Midbrain (tissue), 1 donor: ENCODE data around the gene ZNF609.
A peak's percentile ranks its signal among the peaks of the same experiment; 100 is the strongest.
"Not testable (repeated sequence)": the region's sequence is repeated elsewhere in the genome, so short reads cannot be mapped to it uniquely, and the experiment has no call there.

Experiments used
- DNase-seq: peaks from one replicate; lab custom pipeline; 2025; lab: John Stamatoyannopoulos, UW

The ZNF609 gene

GRCh38 chr15:64459066-64459781 is 1.2 kb upstream of the ZNF609 start:
- DNase-seq: no peak

DNA sequence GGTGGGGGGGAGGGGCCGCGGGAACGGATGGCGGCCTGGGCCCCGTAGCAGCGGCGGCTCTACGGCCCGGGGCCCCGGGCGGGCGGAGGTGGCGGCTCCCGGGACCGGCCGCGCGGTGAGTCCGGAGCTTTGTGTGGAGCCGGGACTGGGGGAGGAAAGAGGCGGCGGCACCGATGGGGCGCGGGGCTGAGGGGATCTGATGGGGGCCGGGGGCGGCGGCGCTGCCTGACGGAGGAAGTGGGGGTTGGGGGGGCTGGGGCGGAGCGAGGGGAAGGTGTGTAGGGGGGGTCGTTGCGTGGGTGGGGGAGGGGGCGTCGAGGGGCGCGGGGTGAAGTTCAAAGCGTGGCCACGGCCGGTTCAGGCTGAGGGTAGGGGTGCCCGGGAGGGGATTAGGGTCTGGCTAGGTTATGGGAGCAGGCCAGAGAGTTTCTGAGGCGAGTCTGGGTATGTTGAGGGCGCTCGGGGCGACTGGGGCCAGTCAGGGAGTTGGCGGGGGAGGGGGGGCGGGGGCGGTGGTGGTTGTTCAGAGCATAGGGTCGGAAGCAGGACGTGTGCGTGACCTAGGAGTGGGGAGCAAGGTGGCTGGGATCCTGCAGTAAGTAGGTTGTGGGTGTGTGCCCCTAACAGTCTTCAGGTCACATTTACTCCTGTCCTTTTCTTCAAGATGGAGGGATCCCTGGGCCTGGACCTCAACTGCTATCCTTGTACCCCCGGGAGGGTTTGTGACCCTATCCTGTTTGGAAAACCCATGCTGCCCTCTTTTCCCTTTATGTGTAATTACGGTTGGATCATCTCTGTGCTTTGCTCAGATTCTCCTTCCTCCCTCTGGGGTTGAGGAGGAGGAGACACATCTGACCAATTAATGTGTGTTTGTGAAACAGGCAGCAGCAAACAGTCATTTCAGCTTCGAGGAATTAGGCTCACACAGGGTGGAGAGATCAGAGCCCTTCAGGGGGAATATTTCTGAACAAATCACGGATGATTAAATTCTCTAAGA is 644 bp downstream of the ZNF609 start:
- peak; percentile 59 for DNase-seq

- DNase-seq: peak; percentile 59
Measured at GRCh38 chr15:64461721-64462162, 1.4 kb downstream of the ZNF609 start.

- DNase-seq: no peak
Measured at GRCh38 chr15:64462492-64462891, 2.1 kb downstream of the ZNF609 start.

DNA sequence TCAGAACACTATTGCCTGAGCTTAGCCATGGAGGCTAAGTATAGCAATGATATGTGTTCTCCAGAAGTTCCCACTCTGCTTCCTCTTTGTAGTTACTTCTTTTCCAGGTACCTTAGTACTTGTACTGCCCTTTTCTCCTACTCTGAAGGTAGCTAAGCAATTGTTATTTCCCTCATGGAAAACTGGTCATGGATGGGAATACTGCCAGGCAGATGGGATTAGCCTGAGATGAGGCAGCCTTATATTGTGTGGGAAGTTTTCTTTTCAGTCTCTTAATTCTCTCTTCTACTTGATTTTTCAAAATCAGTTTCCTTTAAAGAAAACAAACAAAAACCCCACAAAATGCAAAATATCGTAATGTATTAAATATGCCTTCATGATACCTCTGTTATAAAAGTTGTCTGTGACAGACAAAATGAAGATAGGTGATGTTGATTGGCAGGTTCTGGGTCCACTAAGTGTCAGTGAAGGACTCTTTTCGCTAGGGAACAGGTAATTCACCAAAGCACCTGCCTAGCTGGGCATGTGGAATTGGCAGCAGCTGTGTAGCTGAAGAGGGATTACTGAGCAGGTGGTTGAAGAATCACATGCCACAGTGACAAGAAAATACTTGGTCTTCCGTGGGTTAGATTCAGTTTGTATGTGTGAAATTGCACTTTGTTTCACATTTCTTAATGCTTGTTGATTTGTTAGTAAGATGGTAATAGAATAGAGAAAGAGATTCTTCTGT is 4.1 kb downstream of the ZNF609 start:
- no peak for DNase-seq

DNA sequence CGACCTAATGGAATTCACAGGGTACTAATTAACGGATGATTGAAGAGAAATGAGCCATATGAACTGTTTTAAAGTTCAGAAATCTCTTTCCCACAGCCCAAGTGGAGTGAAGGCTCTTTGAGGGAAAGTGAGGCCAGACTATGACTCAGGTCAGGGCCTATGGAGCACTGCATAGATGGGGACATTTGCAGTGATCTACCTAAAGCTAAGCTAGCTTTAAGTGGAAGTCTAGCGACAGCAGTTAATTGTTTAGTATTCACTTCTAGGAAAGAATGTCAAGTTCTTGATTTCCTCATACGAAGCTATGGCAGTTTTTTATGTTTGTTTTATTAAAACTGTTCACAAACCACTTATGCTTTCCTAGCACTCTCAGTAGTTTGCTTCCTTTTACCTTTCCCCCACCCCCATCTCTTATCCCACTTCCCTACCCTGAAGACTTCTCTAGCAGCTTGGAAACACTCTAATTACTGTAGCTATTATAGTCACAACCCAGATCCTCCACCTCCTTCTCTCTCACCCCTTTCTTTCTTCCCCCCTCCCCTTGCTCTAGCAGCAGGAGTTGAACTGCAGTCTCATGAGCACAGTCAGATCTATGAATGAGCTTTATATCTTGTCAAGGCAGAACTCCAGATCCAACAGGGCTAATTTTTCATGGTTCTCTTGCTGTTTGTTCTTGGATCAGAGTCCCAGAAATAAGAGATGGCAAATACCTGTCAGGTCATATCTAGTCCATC is 6.2 kb downstream of the ZNF609 start:
- DNase-seq: no peak

DNA sequence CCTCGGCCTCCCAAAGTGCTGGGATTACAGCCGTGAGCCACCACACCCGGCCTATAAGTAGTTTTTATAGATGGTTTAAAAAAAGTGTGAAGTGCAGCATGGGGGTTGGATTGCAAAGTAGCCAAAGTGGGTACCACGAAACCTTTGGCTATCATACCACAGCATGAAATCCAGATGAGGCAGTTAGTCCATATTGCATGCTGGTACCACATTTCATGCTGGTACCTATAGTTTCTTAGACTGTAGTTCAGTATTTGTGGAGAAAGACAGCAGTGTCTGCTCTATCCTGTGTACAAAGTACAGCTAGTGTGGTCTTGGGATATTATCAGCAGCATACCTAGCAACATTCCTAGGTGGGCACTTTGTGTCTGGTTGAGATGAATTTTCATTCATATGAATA is 11.8 kb downstream of the ZNF609 start:
- DNase-seq: no peak

GRCh38 chr15:64474846-64475245 is 14.5 kb downstream of the ZNF609 start:
- DNase-seq: no peak

GRCh38 chr15:64476550-64476949 is 16.2 kb downstream of the ZNF609 start:
- no peak for DNase-seq

- DNase-seq: no peak
Measured at GRCh38 chr15:64478863-64479262, 18.5 kb downstream of the ZNF609 start.

- no peak for DNase-seq
Measured at GRCh38 chr15:64480891-64481290, 20.5 kb downstream of the ZNF609 start.

- no peak for DNase-seq
Measured at GRCh38 chr15:64483749-64484148, 23.4 kb downstream of the ZNF609 start.

DNA sequence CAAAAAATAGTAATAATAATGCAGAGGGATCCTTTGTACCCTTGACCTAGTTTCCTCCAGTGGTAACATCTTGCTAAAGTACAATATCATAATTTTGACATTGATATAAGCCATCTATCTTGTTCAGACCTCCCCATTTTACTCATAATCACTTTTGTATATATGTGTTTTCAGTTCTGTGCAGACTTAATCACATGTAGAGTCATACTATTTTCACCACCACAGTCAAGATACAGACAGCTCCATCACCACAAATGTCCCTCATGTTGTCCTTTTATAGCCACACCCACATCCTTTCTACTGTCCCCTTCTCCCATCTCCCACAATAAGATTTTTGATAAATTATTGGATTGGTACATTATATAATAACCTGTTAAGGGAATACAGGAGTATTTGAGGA is 25.4 kb downstream of the ZNF609 start:
- DNase-seq: no peak

DNA sequence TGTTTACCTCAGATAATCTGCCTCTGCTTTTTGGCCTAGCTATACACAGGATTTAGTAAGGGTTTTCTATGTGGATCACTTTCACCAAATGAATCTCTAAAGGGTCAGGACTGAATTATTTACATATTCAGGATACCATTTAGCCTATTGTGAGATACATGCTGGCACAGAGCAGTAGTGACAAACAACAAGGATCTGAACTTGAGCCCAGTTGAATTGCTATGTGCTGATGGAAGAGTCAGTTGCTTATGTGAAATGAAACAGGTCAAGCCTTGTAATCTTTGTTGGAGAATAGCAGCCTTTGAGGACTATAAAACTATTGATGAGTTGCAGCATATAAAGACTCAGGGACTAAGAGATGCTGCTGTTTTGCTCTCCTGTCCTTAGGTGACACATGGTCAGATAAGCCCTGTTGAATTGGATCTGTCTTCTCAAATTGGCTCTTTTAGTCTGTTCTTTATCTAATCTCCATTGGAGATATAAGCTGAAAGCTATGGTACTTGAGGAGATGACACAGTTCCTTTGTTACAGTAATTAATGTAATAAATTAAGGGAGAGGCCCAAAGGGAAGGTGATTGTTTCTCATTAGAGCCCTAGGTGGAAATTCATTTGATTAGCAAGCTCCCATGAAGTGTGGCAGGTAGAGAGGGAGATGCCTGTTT is 30.4 kb downstream of the ZNF609 start:
- DNase-seq: no peak

DNA sequence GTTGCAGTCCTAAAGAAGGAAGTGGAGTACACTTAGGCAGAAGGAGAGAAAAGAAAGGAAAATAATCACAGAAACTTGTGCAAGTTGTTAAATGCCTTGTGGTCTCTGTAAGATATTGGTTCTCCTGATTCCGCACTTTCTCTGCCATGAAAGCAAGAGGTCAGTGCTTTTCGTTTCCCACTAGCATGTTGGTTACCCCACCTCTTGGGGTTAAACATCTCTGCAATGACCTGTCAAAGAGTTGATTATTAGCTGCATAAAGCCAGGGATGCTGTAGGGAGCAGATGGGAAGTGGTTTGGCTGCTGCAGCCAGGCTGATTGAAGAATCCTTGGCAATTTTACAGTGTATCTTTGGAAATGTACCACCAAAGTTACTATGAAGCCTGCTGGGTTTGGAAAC is 33.3 kb downstream of the ZNF609 start:
- no peak for DNase-seq

GRCh38 chr15:64495968-64496367 is 35.6 kb downstream of the ZNF609 start:
- not testable (repeated sequence) for DNase-seq

- DNase-seq: no peak
Measured at GRCh38 chr15:64500695-64501395, 40.5 kb downstream of the ZNF609 start.

DNA sequence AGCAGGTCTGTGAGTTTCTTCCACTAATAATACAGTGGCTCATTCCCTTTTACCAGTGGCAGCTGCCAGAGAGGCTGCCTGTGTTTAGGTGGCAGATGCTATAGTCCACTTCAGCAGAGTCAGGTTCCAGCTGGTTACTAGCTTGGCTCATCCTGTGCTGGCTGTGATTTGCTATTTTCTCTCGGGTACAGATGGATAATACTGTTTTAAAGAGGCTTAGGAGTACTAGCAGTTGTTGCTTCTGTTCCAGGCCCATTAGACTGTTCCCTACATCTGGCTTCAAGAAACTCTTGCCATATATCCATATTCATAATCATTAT is 41.0 kb downstream of the ZNF609 start:
- DNase-seq: no peak

DNA sequence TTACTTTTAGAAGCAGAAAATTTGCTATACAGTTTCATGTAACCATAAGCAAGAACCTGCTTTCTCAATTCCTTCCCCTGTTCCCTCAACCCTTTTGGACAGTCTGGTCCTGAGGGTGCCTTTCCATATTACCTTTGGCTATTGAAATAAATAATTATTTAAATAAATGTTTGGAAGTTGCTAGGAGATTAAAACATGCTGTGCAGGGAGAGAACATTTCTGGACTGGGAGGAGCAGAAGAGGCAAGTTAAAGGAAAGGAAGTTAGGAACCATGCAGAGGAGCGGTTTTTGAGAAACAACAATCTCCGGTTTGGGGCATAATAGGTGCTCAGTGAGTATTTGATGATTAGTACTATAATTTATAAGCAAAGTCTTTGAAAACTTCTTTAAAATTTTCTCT is 41.8 kb downstream of the ZNF609 start:
- no peak for DNase-seq

- no peak for DNase-seq
Measured at GRCh38 chr15:64502551-64502950, 42.2 kb downstream of the ZNF609 start.

DNA sequence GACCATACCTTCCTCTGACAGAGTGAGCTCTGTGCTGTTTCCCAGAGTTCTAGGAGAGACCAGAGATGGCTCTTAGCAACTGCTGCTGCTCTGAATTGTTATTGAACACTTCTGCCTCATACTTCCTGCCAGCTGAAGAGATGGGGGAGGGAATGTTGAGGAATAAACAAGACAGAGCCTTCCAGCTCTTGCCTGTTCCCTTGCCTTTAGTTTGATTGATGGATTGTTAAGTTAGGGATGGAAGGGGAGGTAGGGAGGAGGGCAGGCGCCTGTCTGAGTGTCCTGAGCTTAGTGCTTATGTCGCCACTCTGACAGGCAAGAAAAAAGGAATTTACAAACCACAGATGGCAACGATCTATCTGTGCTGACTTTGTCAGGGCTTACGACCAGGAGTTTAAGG is 42.8 kb downstream of the ZNF609 start:
- DNase-seq: peak; percentile 75
